Measurements from ENCODE around the gene MLLT1. TPM values are rescaled to one million over a fixed set of nuclear protein-coding genes. Genes with fewer than 3 reads are reported as not detected.

MLLT1 gene
- total and polyA plus RNA-seq, 2 of the 8 experiments (the other 6 are each of a cell fraction or from before 2014, with no cell fraction given), result 18.8 to 45.1 TPM

- CTCF ChIA-PET (ENCODE audit: partially characterized antibody), result interaction anchor here (0.9 to 2.2 kb wide), 5 partner anchors 8 to 73 kb away, joined by 3 to 13 read pairs (median 5); no protein-coding TSS in a partner anchor
- H3K27me3 ChIP-seq (replicated peaks in 1 of 4; ENCODE audit: control insufficient read depth in 3 of 4, extremely low read depth in 1 of 4, insufficient read depth in 3 of 4, low read length in 3 of 4), result no peaks in the 10 kb centered on the region
- no peak overlapping the region for H2BK5ac ChIP-seq (ENCODE audit: low read depth, low read length)
Measured at GRCh38 chr19:6226444-6227155, 53.2 kb downstream of the MLLT1 start.

More at GRCh38 chr19:6226444-6227155, 53.2 kb downstream of the MLLT1 start:
- DNase-seq (ENCODE audit: low read depth in 1 of 2, low spot score in 2 of 2) (no peak), FAIRE-seq (no peak)
- H4K20me1 ChIP-seq (replicated peaks in 1 of 2; ENCODE audit: control insufficient read depth in 1 of 2, insufficient read depth in 2 of 2, low read length in 2 of 2), result peaks cover 15 to 32% of the 10 kb centered on the region in 2 experiments
- H3K4me3 ChIP-seq (ENCODE audit: extremely low read depth in 1 of 4, insufficient read depth in 2 of 4, low read depth in 3 of 4, low read length in 4 of 4), result no peak overlapping the region
- no peak for TF ChIP-seq TCF12 (IDR thresholded peaks at IDR 0.05; ENCODE audit: low read depth, low read length)
- no peak for TF ChIP-seq NRF1 (IDR thresholded peaks at IDR 0.05; ENCODE audit: low read depth, low read length)
- TF ChIP-seq ZNF274 (IDR thresholded peaks at IDR 0.05; ENCODE audit: borderline replicate concordance, extremely low read depth, low read length), result no peak
- TF ChIP-seq SP4 (IDR thresholded peaks at IDR 0.05; ENCODE audit: low read length), result no peak
- no peak for TF ChIP-seq CEBPB (IDR thresholded peaks at IDR 0.05; ENCODE audit: low read depth, low read length)
- no peak for TF ChIP-seq KDM4A (IDR thresholded peaks at IDR 0.05; ENCODE audit: low read depth, low read length, severe bottlenecking)
- TF ChIP-seq SP2 (IDR thresholded peaks at IDR 0.05; ENCODE audit: low read length), result no peak
- no peak overlapping the region for H2BK15ac ChIP-seq (ENCODE audit: low read length)
- POLR2A ChIA-PET (ENCODE audit: partially characterized antibody), result interaction anchor here (0.6 kb wide), 2 partner anchors 12 to 527 kb away, joined by 3 read pairs; no protein-coding TSS in a partner anchor
- peaks cover 4% of the 10 kb centered on the region; the same call in 1 of the 2 replicates for H3K23me2 ChIP-seq (ENCODE audit: low read depth, low read length)
- no peak overlapping the region for H3K4me2 ChIP-seq (ENCODE audit: insufficient read depth in 1 of 2, low read depth in 2 of 2, low read length in 2 of 2)
- H3K23ac ChIP-seq (ENCODE audit: insufficient read length), result no peak overlapping the region
- H3K4ac ChIP-seq (replicated peaks; ENCODE audit: insufficient read length, low read depth, low read length), result no peak overlapping the region
- H3K79me2 ChIP-seq (ENCODE audit: control insufficient read depth in 1 of 2, insufficient read depth in 2 of 2, low read length in 2 of 2), result peaks cover 0 to 23% of the 10 kb centered on the region in 2 experiments; a peak in 2 of 4 replicates
- peaks cover 15% of the 10 kb centered on the region for H3K79me1 ChIP-seq (ENCODE audit: low read depth, low read length)
- no peak overlapping the region for H4K91ac ChIP-seq (replicated peaks; ENCODE audit: insufficient read length, low read length)
- no peak overlapping the region for H2AFZ ChIP-seq (ENCODE audit: low read length)
- H2BK120ac ChIP-seq (replicated peaks; ENCODE audit: low read depth, low read length), result no peak overlapping the region
- no peak overlapping the region for H4K8ac ChIP-seq (ENCODE audit: extremely low read depth, insufficient read depth, low read length)
- H2BK12ac ChIP-seq (ENCODE audit: low read depth, low read length), result no peak overlapping the region
- no peak overlapping the region for H3K18ac ChIP-seq (ENCODE audit: extremely low read depth, low read length)
- WGBS, 2 experiments (ENCODE audit: extremely low coverage in 1 of 2, insufficient coverage in 1 of 2, insufficient read length in 1 of 2, insufficient replicate concordance in 2 of 2, low coverage in 1 of 2, low lambda C conversion rate in 2 of 2, missing lambda C conversion rate in 1 of 2), result 89% methylated on average over 26 of the region's 28 CpGs; no CpG with 5 or more reads in 1 of the 2 experiments
- no peak overlapping the region for H4K5ac ChIP-seq (ENCODE audit: insufficient read length, low read depth, low read length)
- no peak overlapping the region for H3K56ac ChIP-seq (replicated peaks; ENCODE audit: insufficient read length, low read depth, low read length)
- H3K36me3 ChIP-seq (ENCODE audit: control insufficient read depth in 2 of 4, insufficient read depth in 4 of 4, low read length in 3 of 4), result peaks cover 10 to 21% (median 15%) of the 10 kb centered on the region in 4 experiments; a peak in 6 of 8 replicates
- H2BK20ac ChIP-seq (ENCODE audit: low read length), result no peak overlapping the region
- H3K14ac ChIP-seq (ENCODE audit: insufficient read length), result no peak overlapping the region
- no peak overlapping the region for H3K27ac ChIP-seq (ENCODE audit: low read depth, low read length)
- H3K4me1 ChIP-seq (replicated peaks in 1 of 4; ENCODE audit: control insufficient read depth in 3 of 4, insufficient read depth in 4 of 4, low read length in 3 of 4), result peaks cover 0 to 3% (median 0%) of the 10 kb centered on the region in 4 experiments; a peak in 1 of 7 replicates
- no peaks in the 10 kb centered on the region for H3K9me3 ChIP-seq (ENCODE audit: insufficient read depth in 2 of 2, low read depth in 1 of 2, low read length in 1 of 2)
- no peak overlapping the region for H3K9ac ChIP-seq (replicated peaks in 1 of 4; ENCODE audit: extremely low read depth in 1 of 4, low read depth in 3 of 4, low read length in 3 of 4)
- no peak overlapping the region for H2AK5ac ChIP-seq (ENCODE audit: low read depth, low read length)
